Endothelial cell of umbilical vein (primary cell): ENCODE measurements around the gene LYRM2. TPM values are rescaled to one million over a fixed set of nuclear protein-coding genes. Genes with fewer than 3 reads are reported as not detected.

ENCODE experiments used
- BruUV-seq: library from RNA; stranded (reverse); fragments of 400-500 nt; replicated peaks from 2 replicates; lab custom pipeline; 2021; lab: Mats Ljungman, UMichigan
- CTCF ChIA-PET: fragments of 300-600, 350-600 bp; sonication (Branson Sonifier 250); formaldehyde crosslinking; loops from one replicate; lab custom pipeline; 2021; ENCODE audit warnings: antibody characterized with exemption, inconsistent platforms; lab: Charles Lee
- POLR2A ChIA-PET: fragments of 300-600, 350-600 bp; sonication (Branson Sonifier 250); formaldehyde crosslinking; loops from one replicate; lab custom pipeline; 2021; ENCODE audit warnings: antibody characterized with exemption, inconsistent platforms; lab: Charles Lee
- DNase-seq: peaks from one replicate; pipeline ENCODE4 v3.0.0-alpha.2; 2011; ENCODE audit warnings: low read depth, low spot score
- FAIRE-seq: peaks from 2 replicates; lab custom pipeline; 2011; peaks lifted over from hg19 to GRCh38; lab: Jason Lieb, UNC
- H2AFZ ChIP-seq: 2 replicates; pipeline ENCODE4 v1.6.0; 2012; ENCODE audit warnings: low read depth, low read length, control low read depth, inconsistent platforms
- H3K27ac ChIP-seq: 2 replicates; pipeline ENCODE4 v1.5.1; 2011; ENCODE audit warnings: low read depth, mild to moderate bottlenecking, control low read depth, low read length, moderate library complexity; ENCODE audit not compliant: insufficient read depth
- H3K27me3 ChIP-seq, 2 experiments: 2 replicates each; pipeline versions ENCODE4 v1.6.0 to v1.6.1; 2011; ENCODE audit warnings: low read length in 2 of 2, mixed read lengths in 1 of 2; ENCODE audit not compliant: control insufficient read depth in 2 of 2, insufficient read depth in 2 of 2
- H3K36me3 ChIP-seq, 2 experiments: 2 replicates in 1 of 2; 3 replicates in 1 of 2; pipeline ENCODE4 v1.5.1; 2011; ENCODE audit warnings: low read length in 2 of 2, mild to moderate bottlenecking in 1 of 2, moderate library complexity in 1 of 2; ENCODE audit not compliant: control insufficient read depth in 2 of 2, insufficient read depth in 2 of 2; ENCODE audit errors: extremely low read depth in 1 of 2
- H3K4me1 ChIP-seq: 3 replicates; pipeline ENCODE4 v1.5.1; 2011; ENCODE audit warnings: mild to moderate bottlenecking, low read length; ENCODE audit not compliant: control insufficient read depth, insufficient read depth; ENCODE audit errors: extremely low read depth
- H3K4me2 ChIP-seq: 2 replicates; pipeline ENCODE4 v1.6.1; 2011; ENCODE audit warnings: low read length, control low read depth, mixed read lengths; ENCODE audit not compliant: insufficient read depth
- H3K4me3 ChIP-seq, 3 experiments: fragments of 200-600 bp in 1 of 3; sonication (generic), shearing (Covaris generic) in 1 of 3; replicated peaks in 1 of 3; 2 replicates each; pipeline ENCODE4 v1.5.1; 2011 to 2016; ENCODE audit warnings: control low read depth in 3 of 3, low read length in 3 of 3, mild to moderate bottlenecking in 2 of 3, inconsistent platforms in 1 of 3, low read depth in 1 of 3, moderate library complexity in 1 of 3; ENCODE audit not compliant: insufficient read depth in 1 of 3
- H3K79me2 ChIP-seq: 2 replicates; pipeline ENCODE4 v1.6.0; 2012; ENCODE audit warnings: low read length, inconsistent platforms; ENCODE audit not compliant: control insufficient read depth, insufficient read depth
- H3K9ac ChIP-seq: replicated peaks from 2 replicates; pipeline ENCODE3; 2011; ENCODE audit warnings: low read length, control low read depth; ENCODE audit not compliant: insufficient read depth; ENCODE audit errors: extremely low read depth
- H3K9me1 ChIP-seq: replicated peaks from 3 replicates; pipeline ENCODE4 v1.6.0; 2011; ENCODE audit warnings: mild to moderate bottlenecking, low read length; ENCODE audit not compliant: control insufficient read depth, insufficient read depth; ENCODE audit errors: extremely low read depth
- H3K9me3 ChIP-seq: replicated peaks from 2 replicates; pipeline ENCODE4 v1.5.1; 2012; ENCODE audit warnings: low read length, inconsistent platforms; ENCODE audit not compliant: control insufficient read depth, insufficient read depth
- H4K20me1 ChIP-seq: replicated peaks from 2 replicates; pipeline ENCODE3; 2011; ENCODE audit warnings: mild to moderate bottlenecking, low read length; ENCODE audit not compliant: control insufficient read depth, insufficient read depth; ENCODE audit errors: extremely low read depth
- FOS ChIP-seq: IDR thresholded peaks from 2 replicates; pipeline ENCODE4 v1.6.1; 2011; ENCODE audit warnings: mild to moderate bottlenecking, low read length, moderate library complexity, borderline replicate concordance; ENCODE audit not compliant: insufficient read depth
- GATA2 ChIP-seq: IDR thresholded peaks from 2 replicates; pipeline ENCODE4 v1.7.0; 2011; ENCODE audit warnings: low read depth, mild to moderate bottlenecking, moderate library complexity, mixed read lengths, low read length; ENCODE audit not compliant: insufficient read length, insufficient read depth
- JUN ChIP-seq: IDR thresholded peaks from 2 replicates; pipeline ENCODE4 v1.6.1; 2011; ENCODE audit warnings: borderline replicate concordance, low read depth; ENCODE audit not compliant: insufficient read length, insufficient read depth
- POLR2A ChIP-seq: IDR thresholded peaks from 2 replicates; pipeline ENCODE4 v1.6.1; 2012; ENCODE audit warnings: low read depth, mild to moderate bottlenecking, control low read depth, low read length
- POLR2AphosphoS5 ChIP-seq: IDR thresholded peaks from 2 replicates; pipeline ENCODE4 v1.6.1; 2012; ENCODE audit warnings: low read depth, mild to moderate bottlenecking, control low read depth, low read length, moderate library complexity; ENCODE audit not compliant: insufficient read depth
- dilution Hi-C: fragments of 300-500 bp; cut with MboI; formaldehyde crosslinking; loops from one replicate; pipeline ENCODE4 v1.15.0; 2019; ENCODE audit warnings: low sequenced_read_pairs; ENCODE audit not compliant: extremely low pct_ligation_motif_present
- intact Hi-C: fragments of 100-400 bp; cut with micrococcal nuclease; formaldehyde crosslinking; loops from one replicate; pipeline ENCODE4 v1.10.0; 2022
- polyA plus RNA-seq, 4 experiments: library from polyadenylated mRNA; depleted of rRNA in 3 of 4; stranded (reverse) in 3 of 4; unstranded in 1 of 4; fragments of >200 nt; gene quantifications; 2 replicates each; pipeline versions ENCODE4 v1.2.1 to v1.2.3, GENCODE V29; 2011 to 2012; ENCODE audit warnings: missing spikeins in 1 of 4
- total RNA-seq: library from RNA; stranded (reverse); gene quantifications from 2 replicates; pipeline ENCODE4 v1.2.3, GENCODE V29; 2021
- TF ChIP-seq, protein P1 (sequence below), 2 donors: IDR thresholded peaks; 1 replicate in 1 of 2; 2 replicates in 1 of 2; pipeline ENCODE4 v1.5.1; 2011; ENCODE audit warnings: low read length in 2 of 2, mild to moderate bottlenecking in 2 of 2, moderate library complexity in 2 of 2, control low read depth in 1 of 2, inconsistent platforms in 1 of 2, low read depth in 1 of 2; ENCODE audit not compliant: insufficient read depth in 1 of 2; ENCODE audit errors: extremely low read depth in 1 of 2

Gene LYRM2
- total and polyA plus RNA-seq, 2 donors (not counting 3 experiments of a cell fraction or from before 2014, with no cell fraction given): 11.8 to 41.9 TPM

DNA sequence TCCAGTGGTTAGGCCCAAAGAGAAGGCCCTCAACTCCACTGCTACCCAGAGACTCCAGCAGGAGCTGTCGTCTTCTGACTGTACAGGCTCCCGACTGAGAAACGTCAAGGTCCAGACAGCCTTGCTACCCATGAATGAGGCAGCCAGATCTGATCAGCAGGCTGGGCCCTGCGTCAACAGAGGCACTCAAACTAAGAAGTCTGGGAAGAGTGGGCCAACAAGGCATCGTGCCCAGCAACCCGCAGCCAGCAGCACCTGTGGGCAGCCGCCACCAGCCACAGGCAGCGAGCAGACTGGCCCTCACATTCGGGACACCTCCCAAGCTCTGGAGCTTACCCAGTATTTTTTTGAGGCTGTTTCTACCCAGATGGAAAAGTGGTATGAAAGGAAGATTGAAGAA is 8.1 kb downstream of the LYRM2 start:
- BruUV-seq: no TSS peak
- Histone ChIP-seq H3K4me3 (no peak overlapping the region), H3K4me2 (no peak overlapping the region), H3K27me3 (no peaks in the 10 kb centered on the region), H3K9me1 (no peaks in the 10 kb centered on the region), H2AFZ (no peak overlapping the region), H3K27ac (no peak overlapping the region), H4K20me1 (no peaks in the 10 kb centered on the region), H3K9me3 (no peaks in the 10 kb centered on the region), H3K79me2 (no peaks in the 10 kb centered on the region), H3K9ac (no peak overlapping the region), H3K36me3 (no peaks in the 10 kb centered on the region), H3K4me1 (no peaks in the 10 kb centered on the region)
- FAIRE-seq (no peak), DNase-seq (no peak)
- ChIA-PET CTCF (no interaction called here), POLR2A (no interaction called here)
- dilution Hi-C loops (no loop called here), intact Hi-C loops (no loop called here)
- TF ChIP-seq POLR2A: no peak
- TF ChIP-seq POLR2AphosphoS5: no peak
- TF ChIP-seq JUN: no peak
- TF ChIP-seq, protein P1, sequence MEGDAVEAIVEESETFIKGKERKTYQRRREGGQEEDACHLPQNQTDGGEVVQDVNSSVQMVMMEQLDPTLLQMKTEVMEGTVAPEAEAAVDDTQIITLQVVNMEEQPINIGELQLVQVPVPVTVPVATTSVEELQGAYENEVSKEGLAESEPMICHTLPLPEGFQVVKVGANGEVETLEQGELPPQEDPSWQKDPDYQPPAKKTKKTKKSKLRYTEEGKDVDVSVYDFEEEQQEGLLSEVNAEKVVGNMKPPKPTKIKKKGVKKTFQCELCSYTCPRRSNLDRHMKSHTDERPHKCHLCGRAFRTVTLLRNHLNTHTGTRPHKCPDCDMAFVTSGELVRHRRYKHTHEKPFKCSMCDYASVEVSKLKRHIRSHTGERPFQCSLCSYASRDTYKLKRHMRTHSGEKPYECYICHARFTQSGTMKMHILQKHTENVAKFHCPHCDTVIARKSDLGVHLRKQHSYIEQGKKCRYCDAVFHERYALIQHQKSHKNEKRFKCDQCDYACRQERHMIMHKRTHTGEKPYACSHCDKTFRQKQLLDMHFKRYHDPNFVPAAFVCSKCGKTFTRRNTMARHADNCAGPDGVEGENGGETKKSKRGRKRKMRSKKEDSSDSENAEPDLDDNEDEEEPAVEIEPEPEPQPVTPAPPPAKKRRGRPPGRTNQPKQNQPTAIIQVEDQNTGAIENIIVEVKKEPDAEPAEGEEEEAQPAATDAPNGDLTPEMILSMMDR (IDR thresholded peaks at IDR 0.05; ENCODE audit: extremely low read depth in 1 of 2, insufficient read depth in 1 of 2, low read depth in 1 of 2, low read length in 2 of 2): no peak
- TF ChIP-seq GATA2: no peak

DNA sequence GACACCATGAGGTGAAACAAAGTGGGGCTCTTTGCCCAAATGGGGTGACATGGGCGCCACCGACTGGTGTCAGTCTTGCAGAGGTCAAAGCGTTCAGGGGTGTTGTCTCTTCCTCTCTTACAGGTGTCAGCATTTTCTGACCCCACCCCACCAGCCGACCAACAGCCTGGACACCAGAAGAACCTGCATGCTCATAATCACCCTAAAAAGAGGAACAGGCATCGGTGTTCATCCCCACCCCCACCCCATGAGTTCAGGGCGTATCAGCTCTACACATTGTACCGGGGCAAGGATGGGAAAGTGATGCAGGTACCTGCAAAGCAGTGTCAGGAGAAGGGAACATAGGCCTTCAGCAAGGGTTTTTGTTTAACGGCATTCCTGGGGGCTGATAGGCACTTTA is 14.8 kb downstream of the LYRM2 start:
- TF ChIP-seq JUN (no peak), FOS (no peak), GATA2 (no peak)
- FAIRE-seq (no peak), DNase-seq (no peak)
- Histone ChIP-seq H3K9me1 (no peaks in the 10 kb centered on the region), H3K79me2 (no peaks in the 10 kb centered on the region), H3K36me3 (no peaks in the 10 kb centered on the region), H3K4me2 (no peak overlapping the region), H3K9ac (no peak overlapping the region), H3K27ac (no peak overlapping the region), H3K27me3 (no peaks in the 10 kb centered on the region), H3K9me3 (no peaks in the 10 kb centered on the region), H2AFZ (no peak overlapping the region), H3K4me1 (no peaks in the 10 kb centered on the region), H4K20me1 (no peaks in the 10 kb centered on the region), H3K4me3 (no peak overlapping the region)
- dilution Hi-C loops: no loop called here
- intact Hi-C loops: no loop called here
- BruUV-seq: no TSS peak
- ChIA-PET POLR2A (interaction anchor here (0.6 kb wide), 1 partner anchor 249 kb away, joined by 3 read pairs; no protein-coding TSS in a partner anchor), CTCF (interaction anchor here (0.7 to 1.2 kb wide), 2 partner anchors 14 to 38 kb away, joined by 4 to 5 read pairs; no protein-coding TSS in a partner anchor)
